Measurements from ENCODE around the gene ANAPC2. TPM values are rescaled to one million over a fixed set of nuclear protein-coding genes. Genes with fewer than 3 reads are reported as not detected.

The ANAPC2 gene
- total RNA-seq, 4 donors from 2014 or later = 18.7 to 28.7 (median 25.1) TPM

GRCh38 chr9:137178201-137178938 is 10.0 kb downstream of the ANAPC2 start:
- Histone ChIP-seq H3K4me1 (peaks cover 0 to 8% (median 3%) of the 10 kb centered on the region in 4 donors), H3K4me3 (no peak overlapping the region), H3K9me3 (no peaks in the 10 kb centered on the region), H3K27ac (replicated peaks in 1 of 4) (no peak overlapping the region), H3K36me3 (peaks cover 37 to 66% (median 59%) of the 10 kb centered on the region in 4 donors), H3K27me3 (peaks cover 0 to 8% (median 0%) of the 10 kb centered on the region in 4 donors)
- DNase-seq (ENCODE audit: extremely low spot score) = no peak
- no peak for TF ChIP-seq POLR2A (IDR thresholded peaks at IDR 0.05; ENCODE audit: low read depth)
- TF ChIP-seq POLR2AphosphoS5 (IDR thresholded peaks at IDR 0.05) = no peak
- TF ChIP-seq EP300 (IDR thresholded peaks at IDR 0.05) = no peak
- no peak for TF ChIP-seq CTCF (IDR thresholded peaks at IDR 0.05)
- WGBS = 85% methylated on average over 19 of the region's 23 CpGs
- intact Hi-C loops (cut with DNase I) = no loop called here

- H3K27me3 ChIP-seq = peaks cover 0 to 27% (median 0%) of the 10 kb centered on the region in 4 donors
- no peak overlapping the region for H3K4me3 ChIP-seq
- intact Hi-C loops (cut with DNase I) = no loop called here
- 50% methylated on average over 12 of the region's 17 CpGs for WGBS
- DNase-seq (ENCODE audit: extremely low spot score) = no peak
- TF ChIP-seq CTCF (IDR thresholded peaks at IDR 0.05) = peak in 2 of 3 experiments; percentile 6 to 47
- TF ChIP-seq EP300 (IDR thresholded peaks at IDR 0.05) = no peak
- TF ChIP-seq POLR2AphosphoS5 (IDR thresholded peaks at IDR 0.05) = no peak
- no peak for TF ChIP-seq POLR2A (IDR thresholded peaks at IDR 0.05; ENCODE audit: low read depth)
- no peak overlapping the region for H3K27ac ChIP-seq (replicated peaks in 1 of 4)
- H3K4me1 ChIP-seq = peaks cover 0 to 8% (median 3%) of the 10 kb centered on the region in 4 donors
- peaks cover 20 to 48% (median 41%) of the 10 kb centered on the region in 4 donors for H3K36me3 ChIP-seq
- H3K9me3 ChIP-seq = no peaks in the 10 kb centered on the region
These were observed 11.8 kb downstream of the ANAPC2 start for GRCh38 chr9:137176302-137177182.

- peak in 1 of 2 donors; percentile 11 for TF ChIP-seq POLR2AphosphoS5 (IDR thresholded peaks at IDR 0.05)
- TF ChIP-seq EP300 (IDR thresholded peaks at IDR 0.05) = no peak
- no peak overlapping the region for H3K4me3 ChIP-seq
- H3K36me3 ChIP-seq = peaks cover 11 to 37% (median 30%) of the 10 kb centered on the region in 4 donors
- H3K27ac ChIP-seq (replicated peaks in 1 of 4) = no peak overlapping the region
- H3K27me3 ChIP-seq = peaks cover 0 to 38% (median 3%) of the 10 kb centered on the region in 4 donors
- 22% methylated on average over 15 of the region's 33 CpGs for WGBS
- H3K9me3 ChIP-seq = no peaks in the 10 kb centered on the region
- no peak for DNase-seq (ENCODE audit: extremely low spot score)
- peaks cover 0 to 8% (median 3%) of the 10 kb centered on the region in 4 donors for H3K4me1 ChIP-seq
- intact Hi-C loops (cut with DNase I) = no loop called here
These were observed 12.9 kb downstream of the ANAPC2 start for GRCh38 chr9:137175345-137175961.

- intact Hi-C loops (cut with DNase I) = no loop called here
- no peak for DNase-seq (ENCODE audit: extremely low spot score)
- Histone ChIP-seq H3K36me3 (peaks cover 5 to 31% (median 23%) of the 10 kb centered on the region in 4 donors), H3K4me1 (peaks cover 1 to 14% (median 7%) of the 10 kb centered on the region in 4 donors), H3K27ac (replicated peaks in 1 of 4) (no peak overlapping the region), H3K9me3 (no peaks in the 10 kb centered on the region), H3K27me3 (peaks cover 0 to 44% (median 9%) of the 10 kb centered on the region in 4 donors), H3K4me3 (no peak overlapping the region)
- no peak for TF ChIP-seq POLR2AphosphoS5 (IDR thresholded peaks at IDR 0.05)
- TF ChIP-seq EP300 (IDR thresholded peaks at IDR 0.05) = no peak
- no peak for TF ChIP-seq POLR2A (IDR thresholded peaks at IDR 0.05; ENCODE audit: low read depth)
- TF ChIP-seq CTCF (IDR thresholded peaks at IDR 0.05) = no peak
- WGBS = 85% methylated on average over 5 of the region's 34 CpGs
These were observed 13.6 kb downstream of the ANAPC2 start for GRCh38 chr9:137174722-137175293.

All from esophagus muscularis mucosa (tissue), 4 donors.